Activated naive CD8-positive, alpha-beta T cell treated with anti-CD3 and anti-CD28 coated beads, Interleukin-2, amount 50 U/mL, for 24 hours (primary cell): Measurements from ENCODE around the gene SHISAL2B.
"Not testable (repeated sequence)": the region's sequence is repeated elsewhere in the genome, so short reads cannot be mapped to it uniquely, and the experiment has no call there.

Experiments used
- ATAC-seq: fragments of 150-1000 bp; cut with Tn5 transposase; one replicate; pipeline ENCODE4 v1.10.0; 2021
- DNase-seq: peaks from one replicate; pipeline ENCODE4 v3.0.0; 2021
- H3K27ac Mint-ChIP-seq: one replicate; pipeline ENCODE4 v1.8.0; 2021; ENCODE audit warnings: mild to moderate bottlenecking, mixed read lengths
- H3K27me3 Mint-ChIP-seq: one replicate; pipeline ENCODE4 v1.8.0; 2021; ENCODE audit warnings: mixed read lengths
- H3K36me3 Mint-ChIP-seq: one replicate; pipeline ENCODE4 v1.8.0; 2021; ENCODE audit warnings: low read depth, mixed read lengths
- H3K4me1 Mint-ChIP-seq: one replicate; pipeline ENCODE4 v1.8.0; 2021; ENCODE audit warnings: mixed read lengths
- H3K4me3 Mint-ChIP-seq: one replicate; pipeline ENCODE4 v1.8.0; 2021; ENCODE audit warnings: mild to moderate bottlenecking, moderate library complexity, mixed read lengths
- H3K9me3 Mint-ChIP-seq: one replicate; pipeline ENCODE4 v1.8.0; 2021; ENCODE audit warnings: mixed read lengths

SHISAL2B gene

DNA sequence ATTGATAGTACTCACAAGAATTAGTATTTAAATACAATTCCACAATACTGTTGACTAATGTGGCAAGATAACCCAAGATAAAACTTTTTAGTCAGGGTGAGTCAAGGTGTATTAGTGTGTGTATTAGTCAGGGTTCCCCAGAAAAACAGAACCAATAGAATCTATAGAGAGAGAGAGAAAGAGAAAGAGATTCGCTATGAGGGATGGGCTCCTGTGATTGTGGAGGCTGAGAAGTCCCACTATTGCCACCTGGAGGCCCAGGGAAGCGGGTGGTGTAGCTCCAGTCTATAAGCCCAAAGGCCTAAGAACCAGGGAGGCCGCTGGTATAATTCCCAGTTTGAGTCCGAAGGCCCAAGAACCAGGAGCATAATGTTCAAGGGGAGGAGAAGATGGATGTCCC lies 10.0 kb upstream of the SHISAL2B start:
- Mint-ChIP-seq H3K36me3 (no peaks in the 10 kb centered on the region), H3K4me1 (no peaks in the 10 kb centered on the region), H3K9me3 (no peaks in the 10 kb centered on the region), H3K27me3 (peaks cover 13% of the 10 kb centered on the region), H3K4me3 (no peak overlapping the region), H3K27ac (no peak overlapping the region)
- DNase-seq (no peak), ATAC-seq (peak; percentile 15)

GRCh38 chr5:64682608-64683007 lies 7.7 kb upstream of the SHISAL2B start:
- H3K4me1 Mint-ChIP-seq: no peaks in the 10 kb centered on the region
- peaks cover 9% of the 10 kb centered on the region for H3K27me3 Mint-ChIP-seq
- no peak for ATAC-seq
- H3K4me3 Mint-ChIP-seq: no peak overlapping the region
- DNase-seq: no peak
- H3K9me3 Mint-ChIP-seq: no peaks in the 10 kb centered on the region
- H3K36me3 Mint-ChIP-seq: no peaks in the 10 kb centered on the region
- no peak overlapping the region for H3K27ac Mint-ChIP-seq

- H3K4me1 Mint-ChIP-seq: peaks cover 7% of the 10 kb centered on the region
- no peak for DNase-seq
- no peaks in the 10 kb centered on the region for H3K36me3 Mint-ChIP-seq
- peaks cover 25% of the 10 kb centered on the region for H3K27me3 Mint-ChIP-seq
- no peak overlapping the region for H3K27ac Mint-ChIP-seq
- H3K9me3 Mint-ChIP-seq: no peaks in the 10 kb centered on the region
- ATAC-seq: no peak
- no peak overlapping the region for H3K4me3 Mint-ChIP-seq
Observed at GRCh38 chr5:64685866-64686265, 4.4 kb upstream of the SHISAL2B start.

GRCh38 chr5:64688391-64688790 lies 1.9 kb upstream of the SHISAL2B start:
- Mint-ChIP-seq H3K36me3 (no peaks in the 10 kb centered on the region), H3K4me3 (no peak overlapping the region), H3K4me1 (peaks cover 7% of the 10 kb centered on the region), H3K9me3 (no peaks in the 10 kb centered on the region), H3K27ac (no peak overlapping the region), H3K27me3 (peaks cover 35% of the 10 kb centered on the region)
- DNase-seq (no peak), ATAC-seq (no peak)

DNA sequence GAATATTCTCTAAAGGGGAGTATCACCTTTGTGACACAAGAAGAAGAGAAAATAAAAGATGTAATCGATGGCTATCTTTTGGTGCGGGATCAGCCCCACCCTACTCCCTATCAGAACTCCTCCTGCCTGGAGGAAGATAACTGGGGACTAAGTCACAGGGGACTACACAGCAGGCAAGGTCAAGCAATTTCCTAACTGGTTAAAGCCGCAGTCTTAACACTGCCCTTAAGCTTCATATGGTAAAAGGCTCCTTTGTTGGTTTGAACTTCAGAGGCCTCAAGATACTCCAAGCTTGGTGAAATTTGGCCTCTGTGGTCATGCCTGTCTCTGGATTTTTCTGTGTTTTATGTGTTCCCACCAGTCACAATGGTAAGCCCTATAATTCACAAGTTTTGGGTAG lies 1.3 kb upstream of the SHISAL2B start:
- no peak overlapping the region for H3K4me3 Mint-ChIP-seq
- ATAC-seq (no peak), DNase-seq (no peak)
- H3K27me3 Mint-ChIP-seq: peaks cover 37% of the 10 kb centered on the region
- H3K27ac Mint-ChIP-seq: no peak overlapping the region
- peaks cover 7% of the 10 kb centered on the region for H3K4me1 Mint-ChIP-seq
- no peaks in the 10 kb centered on the region for H3K9me3 Mint-ChIP-seq
- no peaks in the 10 kb centered on the region for H3K36me3 Mint-ChIP-seq

DNA sequence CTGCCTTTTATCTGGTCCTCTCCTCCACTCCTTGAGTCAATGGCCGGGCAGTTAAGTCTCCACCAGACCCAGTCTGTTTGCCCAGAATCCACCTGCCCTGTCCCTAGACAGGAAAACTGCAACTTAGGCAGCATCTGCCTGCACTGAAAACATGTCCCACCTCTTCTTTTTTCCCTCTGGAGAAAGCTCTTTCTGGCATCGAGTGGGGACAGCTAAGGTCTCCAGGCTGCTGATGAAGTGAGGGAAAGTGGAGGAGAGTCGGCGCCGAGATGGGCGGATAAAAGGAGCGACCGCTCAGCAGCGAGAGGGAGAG lies 243 bp upstream of the SHISAL2B start:
- H3K36me3 Mint-ChIP-seq: no peaks in the 10 kb centered on the region
- H3K27ac Mint-ChIP-seq: no peak overlapping the region
- no peak for ATAC-seq
- DNase-seq: no peak
- peaks cover 7% of the 10 kb centered on the region for H3K4me1 Mint-ChIP-seq
- H3K9me3 Mint-ChIP-seq: no peaks in the 10 kb centered on the region
- peaks cover 36% of the 10 kb centered on the region for H3K27me3 Mint-ChIP-seq
- H3K4me3 Mint-ChIP-seq: peak overlapping the region; percentile 57

- Mint-ChIP-seq H3K36me3 (no peaks in the 10 kb centered on the region), H3K9me3 (peaks cover 7% of the 10 kb centered on the region), H3K4me1 (peaks cover 7% of the 10 kb centered on the region), H3K27ac (no peak overlapping the region), H3K27me3 (peaks cover 36% of the 10 kb centered on the region), H3K4me3 (no peak overlapping the region)
- ATAC-seq: no peak
- DNase-seq: no peak
Observed at GRCh38 chr5:64691291-64691690, 988 bp downstream of the SHISAL2B start.

- Mint-ChIP-seq H3K4me1 (peaks cover 7% of the 10 kb centered on the region), H3K27me3 (peaks cover 31% of the 10 kb centered on the region), H3K4me3 (no peak overlapping the region), H3K27ac (no peak overlapping the region), H3K9me3 (peaks cover 21% of the 10 kb centered on the region), H3K36me3 (no peaks in the 10 kb centered on the region)
- ATAC-seq: no peak
- no peak for DNase-seq
Observed at GRCh38 chr5:64693636-64694035, 3.3 kb downstream of the SHISAL2B start.

DNA sequence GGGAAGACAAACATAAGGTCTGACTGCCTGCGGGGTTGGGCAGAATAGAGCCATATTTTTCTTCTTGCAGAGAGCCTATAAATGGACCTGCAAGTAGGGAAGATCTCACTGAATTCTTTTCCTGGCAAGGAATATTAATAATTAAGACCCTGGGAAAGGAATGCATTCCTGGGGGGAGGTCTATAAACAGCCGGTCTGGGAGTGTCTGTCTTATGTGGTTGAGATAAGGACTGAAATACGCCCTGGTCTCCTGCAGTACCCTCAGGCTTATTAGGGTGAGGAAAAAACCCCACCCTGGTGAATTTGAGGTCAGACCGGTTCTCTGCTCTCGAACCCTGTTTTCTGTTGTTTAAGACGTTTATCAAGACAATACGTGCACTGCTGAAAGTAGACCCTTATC lies 6.1 kb downstream of the SHISAL2B start:
- H3K27ac Mint-ChIP-seq, H3K4me3 Mint-ChIP-seq, DNase-seq, H3K4me1 Mint-ChIP-seq, H3K36me3 Mint-ChIP-seq, ATAC-seq: not testable (repeated sequence)
- H3K9me3 Mint-ChIP-seq: peaks cover 21% of the 10 kb centered on the region
- peaks cover 14% of the 10 kb centered on the region for H3K27me3 Mint-ChIP-seq

DNA sequence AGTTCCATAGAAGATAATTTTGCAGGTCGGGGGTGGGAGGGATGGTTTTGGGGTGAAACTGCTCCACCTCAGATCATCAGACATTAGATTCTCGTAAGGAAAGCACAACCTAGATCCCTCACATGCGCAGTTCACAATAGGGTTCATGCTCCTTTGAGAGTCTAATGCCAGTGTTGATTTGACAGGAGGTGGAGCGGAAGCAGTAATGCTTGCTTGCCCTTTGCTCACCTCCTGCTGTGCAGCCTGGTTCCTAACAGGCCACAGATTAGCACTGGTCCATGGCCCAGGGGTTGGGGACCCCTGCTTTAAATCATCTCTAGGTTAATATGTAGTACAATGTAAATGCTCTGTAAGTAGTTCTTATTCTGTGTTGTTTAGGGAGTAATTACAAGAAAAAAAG lies 10.5 kb downstream of the SHISAL2B start:
- Mint-ChIP-seq H3K4me3 (no peak overlapping the region), H3K27ac (no peak overlapping the region), H3K4me1 (no peaks in the 10 kb centered on the region), H3K9me3 (peaks cover 17% of the 10 kb centered on the region), H3K36me3 (no peaks in the 10 kb centered on the region), H3K27me3 (peaks cover 16% of the 10 kb centered on the region)
- DNase-seq (no peak), ATAC-seq (no peak)

- H3K36me3 Mint-ChIP-seq, H3K4me3 Mint-ChIP-seq, DNase-seq, H3K27ac Mint-ChIP-seq, H3K4me1 Mint-ChIP-seq, H3K9me3 Mint-ChIP-seq, ATAC-seq: not testable (repeated sequence)
- H3K27me3 Mint-ChIP-seq: peaks cover 18% of the 10 kb centered on the region
Observed at GRCh38 chr5:64706074-64706473, 15.8 kb downstream of the SHISAL2B start.

- Mint-ChIP-seq H3K27me3 (peaks cover 18% of the 10 kb centered on the region), H3K27ac (no peak overlapping the region), H3K4me1 (no peaks in the 10 kb centered on the region), H3K36me3 (no peaks in the 10 kb centered on the region), H3K4me3 (no peak overlapping the region), H3K9me3 (no peaks in the 10 kb centered on the region)
- ATAC-seq: no peak
- no peak for DNase-seq
Observed at GRCh38 chr5:64707191-64707590, 16.9 kb downstream of the SHISAL2B start.

- H3K4me3 Mint-ChIP-seq, H3K27me3 Mint-ChIP-seq, H3K27ac Mint-ChIP-seq, DNase-seq, H3K36me3 Mint-ChIP-seq, ATAC-seq, H3K4me1 Mint-ChIP-seq, H3K9me3 Mint-ChIP-seq: not testable (repeated sequence)
Observed at GRCh38 chr5:64714495-64714894, 24.2 kb downstream of the SHISAL2B start.

DNA sequence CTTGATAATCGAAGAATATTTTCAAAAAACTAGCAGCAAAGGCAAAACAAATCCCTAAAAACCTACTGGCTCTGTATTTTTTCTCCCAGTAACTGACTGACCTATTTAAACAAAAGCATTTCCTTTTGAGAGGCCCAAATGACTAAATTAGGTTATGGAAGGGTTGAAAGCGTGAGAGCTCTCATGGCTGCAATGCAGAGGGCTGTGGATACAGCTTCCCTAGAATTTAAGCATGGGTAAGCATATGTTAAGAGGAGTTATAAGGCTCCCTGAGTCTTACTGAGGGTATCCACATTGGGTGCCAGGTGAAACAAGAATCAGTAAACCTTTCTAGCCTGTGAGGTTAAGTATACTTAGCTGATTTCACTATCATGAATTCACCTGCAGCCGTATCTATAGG lies 32.3 kb downstream of the SHISAL2B start:
- Mint-ChIP-seq H3K4me3 (no peak overlapping the region), H3K27me3 (no peaks in the 10 kb centered on the region), H3K27ac (no peak overlapping the region), H3K36me3 (peaks cover 16% of the 10 kb centered on the region), H3K9me3 (no peaks in the 10 kb centered on the region), H3K4me1 (no peaks in the 10 kb centered on the region)
- DNase-seq (no peak), ATAC-seq (no peak)

DNA sequence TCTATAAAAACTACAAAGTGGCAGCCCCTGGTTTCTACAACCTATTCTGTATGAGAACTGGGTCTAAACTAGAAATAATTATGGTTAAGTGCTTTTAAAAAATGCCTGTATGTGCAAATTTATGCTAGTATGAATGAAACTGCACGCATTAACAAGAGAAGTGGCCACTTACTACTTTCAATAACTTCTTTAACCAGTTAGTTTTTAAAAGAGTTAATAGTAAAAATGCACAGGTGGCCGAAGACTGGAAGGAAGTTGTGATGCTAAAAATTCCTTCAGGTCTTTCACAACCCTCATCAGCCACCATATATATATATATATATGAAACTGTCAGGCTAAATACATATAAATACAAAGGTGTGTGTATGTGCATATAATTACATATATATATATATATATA lies 36.8 kb downstream of the SHISAL2B start:
- no peak overlapping the region for H3K4me3 Mint-ChIP-seq
- H3K4me1 Mint-ChIP-seq: no peaks in the 10 kb centered on the region
- H3K27me3 Mint-ChIP-seq: no peaks in the 10 kb centered on the region
- DNase-seq (no peak), ATAC-seq (no peak)
- H3K27ac Mint-ChIP-seq: no peak overlapping the region
- peaks cover 30% of the 10 kb centered on the region for H3K36me3 Mint-ChIP-seq
- H3K9me3 Mint-ChIP-seq: no peaks in the 10 kb centered on the region

GRCh38 chr5:64742411-64742810 lies 52.1 kb downstream of the SHISAL2B start:
- Mint-ChIP-seq H3K27ac (no peak overlapping the region), H3K4me3 (no peak overlapping the region), H3K27me3 (no peaks in the 10 kb centered on the region), H3K4me1 (peaks cover 13% of the 10 kb centered on the region), H3K36me3 (peaks cover 23% of the 10 kb centered on the region), H3K9me3 (no peaks in the 10 kb centered on the region)
- ATAC-seq: no peak
- no peak for DNase-seq
